Hepatocyte (in vitro differentiated cells): ENCODE measurements around the gene MRTFA.

Experiments
- CTCF ChIP-seq: fragments of 200-600 bp; sonication (generic); IDR thresholded peaks from 2 replicates; pipeline ENCODE4 v1.5.1; 2016; ENCODE audit warnings: antibody characterized with exemption, mild to moderate bottlenecking; ENCODE audit not compliant: poor library complexity
- EZH2 ChIP-seq: fragments of 200-600 bp; sonication (generic); IDR thresholded peaks from 2 replicates; pipeline ENCODE4 v1.6.1; 2016; ENCODE audit warnings: antibody characterized with exemption, mild to moderate bottlenecking, borderline replicate concordance
- EZH2phosphoT487 ChIP-seq: fragments of 200-600 bp; sonication (generic); IDR thresholded peaks from one replicate; pipeline ENCODE4 v1.6.1; 2018; ENCODE audit warnings: antibody characterized with exemption, mild to moderate bottlenecking, low read depth, moderate library complexity; ENCODE audit not compliant: unreplicated experiment, severe bottlenecking

DNA sequence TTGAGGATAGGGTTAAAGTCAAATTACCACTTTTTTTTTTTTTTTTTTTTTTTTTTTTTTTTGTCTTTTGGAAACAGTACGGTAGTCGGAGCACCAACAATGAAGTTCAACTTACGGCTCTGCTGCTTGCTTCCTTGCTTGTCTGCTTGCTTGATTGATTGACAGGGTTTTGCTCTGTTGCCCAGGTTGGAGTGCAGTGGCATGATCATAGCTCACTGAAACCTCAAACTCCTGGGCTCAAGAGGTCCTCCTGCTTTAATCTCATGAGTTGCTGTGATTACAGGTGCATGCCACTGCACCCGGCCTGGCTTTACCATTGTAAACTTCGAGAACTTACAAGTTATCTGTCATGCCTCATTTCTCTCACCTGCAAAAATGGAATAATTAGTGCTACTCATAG is 260.4 kb downstream of the MRTFA start:
- TF ChIP-seq CTCF (no peak), EZH2 (no peak), EZH2phosphoT487 (no peak)
